ENCODE data around the gene VPS50.
"Not testable (repeated sequence)": the region's sequence is repeated elsewhere in the genome, so short reads cannot be mapped to it uniquely, and the experiment has no call there.

VPS50 gene

GRCh38 chr7:93366816-93367215 lies 134.7 kb downstream of the VPS50 start:
- TF ChIP-seq, protein P1, sequence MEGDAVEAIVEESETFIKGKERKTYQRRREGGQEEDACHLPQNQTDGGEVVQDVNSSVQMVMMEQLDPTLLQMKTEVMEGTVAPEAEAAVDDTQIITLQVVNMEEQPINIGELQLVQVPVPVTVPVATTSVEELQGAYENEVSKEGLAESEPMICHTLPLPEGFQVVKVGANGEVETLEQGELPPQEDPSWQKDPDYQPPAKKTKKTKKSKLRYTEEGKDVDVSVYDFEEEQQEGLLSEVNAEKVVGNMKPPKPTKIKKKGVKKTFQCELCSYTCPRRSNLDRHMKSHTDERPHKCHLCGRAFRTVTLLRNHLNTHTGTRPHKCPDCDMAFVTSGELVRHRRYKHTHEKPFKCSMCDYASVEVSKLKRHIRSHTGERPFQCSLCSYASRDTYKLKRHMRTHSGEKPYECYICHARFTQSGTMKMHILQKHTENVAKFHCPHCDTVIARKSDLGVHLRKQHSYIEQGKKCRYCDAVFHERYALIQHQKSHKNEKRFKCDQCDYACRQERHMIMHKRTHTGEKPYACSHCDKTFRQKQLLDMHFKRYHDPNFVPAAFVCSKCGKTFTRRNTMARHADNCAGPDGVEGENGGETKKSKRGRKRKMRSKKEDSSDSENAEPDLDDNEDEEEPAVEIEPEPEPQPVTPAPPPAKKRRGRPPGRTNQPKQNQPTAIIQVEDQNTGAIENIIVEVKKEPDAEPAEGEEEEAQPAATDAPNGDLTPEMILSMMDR (IDR thresholded peaks at IDR 0.05): no peak
- H3K4me1 Mint-ChIP-seq: peaks cover 5% of the 10 kb centered on the region
- H3K27ac Mint-ChIP-seq: no peak overlapping the region
- no peak for DNase-seq
- H3K36me3 Mint-ChIP-seq (ENCODE audit: low read depth): no peaks in the 10 kb centered on the region
- H3K4me3 Mint-ChIP-seq: no peak overlapping the region
- H3K9me3 Mint-ChIP-seq: peaks cover 13% of the 10 kb centered on the region
- peaks cover 6% of the 10 kb centered on the region for H3K27me3 Mint-ChIP-seq (ENCODE audit: low read depth, poor library complexity)

DNA sequence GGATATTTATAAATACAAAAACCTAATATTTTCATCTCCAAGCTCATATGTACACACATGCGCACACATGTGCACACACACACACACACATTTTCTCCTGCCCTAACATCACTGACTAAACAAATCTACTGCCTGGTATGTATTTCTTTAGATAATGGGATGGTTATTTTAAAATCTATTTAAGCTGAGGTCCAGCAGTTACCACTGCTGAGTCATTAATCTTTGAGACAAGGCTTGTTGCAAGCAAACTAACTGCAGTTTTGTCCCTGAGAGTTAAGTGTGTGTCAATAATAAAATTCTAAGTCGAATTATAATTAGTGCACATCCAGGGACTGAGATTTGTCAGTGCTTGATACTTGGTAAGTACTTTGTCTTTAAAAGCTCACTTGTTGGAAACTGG lies 135.1 kb downstream of the VPS50 start:
- H3K27ac Mint-ChIP-seq: no peak overlapping the region
- peaks cover 6% of the 10 kb centered on the region for H3K27me3 Mint-ChIP-seq (ENCODE audit: low read depth, poor library complexity)
- H3K36me3 Mint-ChIP-seq (ENCODE audit: low read depth): no peaks in the 10 kb centered on the region
- DNase-seq: no peak
- peaks cover 13% of the 10 kb centered on the region for H3K9me3 Mint-ChIP-seq
- H3K4me1 Mint-ChIP-seq: peaks cover 5% of the 10 kb centered on the region
- TF ChIP-seq, protein P1 (IDR thresholded peaks at IDR 0.05): no peak
- H3K4me3 Mint-ChIP-seq: no peak overlapping the region

GRCh38 chr7:93370937-93371336 lies 138.8 kb downstream of the VPS50 start:
- H3K4me3 Mint-ChIP-seq; H3K36me3 Mint-ChIP-seq (ENCODE audit: low read depth); H3K27me3 Mint-ChIP-seq (ENCODE audit: low read depth, poor library complexity): not testable (repeated sequence)

DNA sequence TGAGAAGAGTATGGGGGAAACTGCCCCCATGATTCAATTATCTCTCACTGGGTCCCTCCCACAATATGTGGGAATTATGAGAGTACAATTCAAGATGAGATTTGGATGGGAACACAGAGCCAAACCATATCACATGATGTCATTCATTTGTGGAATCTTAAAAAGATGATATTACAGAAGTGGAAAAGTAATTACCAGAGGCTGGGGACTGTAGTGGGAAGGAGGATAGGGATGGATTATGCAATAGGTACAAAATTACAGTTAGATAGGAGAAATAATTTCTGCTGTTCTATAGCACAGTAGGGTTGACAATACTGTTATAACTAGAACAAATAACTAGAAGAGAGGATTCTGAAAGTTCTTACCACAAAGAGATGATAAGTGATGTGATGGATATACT lies 141.4 kb downstream of the VPS50 start:
- peaks cover 13% of the 10 kb centered on the region for H3K9me3 Mint-ChIP-seq
- TF ChIP-seq, protein P1 (IDR thresholded peaks at IDR 0.05): no peak

More at GRCh38 chr7:93370937-93371336, 138.8 kb downstream of the VPS50 start:
- H3K9me3 Mint-ChIP-seq: peaks cover 13% of the 10 kb centered on the region
- H3K27ac Mint-ChIP-seq, H3K4me1 Mint-ChIP-seq, DNase-seq: not testable (repeated sequence)

DNA sequence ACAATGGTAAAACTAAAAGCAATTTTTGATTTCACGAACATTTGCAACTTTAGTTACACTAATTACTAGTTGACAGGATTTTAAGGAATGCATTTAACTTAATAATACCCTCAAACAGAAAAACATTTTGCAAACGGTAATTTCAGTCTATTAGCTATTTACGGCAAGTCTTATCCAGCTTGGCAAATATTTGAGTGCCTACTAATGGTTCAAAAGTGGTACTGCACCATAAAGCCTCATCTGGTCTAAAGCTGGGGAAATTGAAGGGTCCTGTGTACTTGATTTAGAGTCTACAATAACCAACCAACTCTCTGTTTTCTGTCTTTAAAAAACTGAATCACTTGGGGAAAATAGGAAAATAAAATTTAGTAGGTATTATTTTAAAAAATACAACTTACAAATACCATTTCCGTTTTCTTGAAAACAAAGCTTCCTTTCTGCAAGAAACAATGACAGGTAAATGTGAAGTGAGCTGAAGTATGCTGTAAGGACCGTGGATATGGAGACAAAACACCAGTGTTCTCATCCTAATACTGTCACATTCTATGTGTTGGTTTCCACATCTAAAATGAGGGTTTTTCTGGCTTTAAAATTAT lies 142.3 kb downstream of the VPS50 start:
- no peak for DNase-seq
- peaks cover 6% of the 10 kb centered on the region for H3K4me1 Mint-ChIP-seq
- TF ChIP-seq, protein P1 (IDR thresholded peaks at IDR 0.05): peak; percentile 78
- H3K27ac Mint-ChIP-seq: no peak overlapping the region
- no peaks in the 10 kb centered on the region for H3K36me3 Mint-ChIP-seq (ENCODE audit: low read depth)
- no peak overlapping the region for H3K4me3 Mint-ChIP-seq
- no peaks in the 10 kb centered on the region for H3K27me3 Mint-ChIP-seq (ENCODE audit: low read depth, poor library complexity)
- peaks cover 8% of the 10 kb centered on the region for H3K9me3 Mint-ChIP-seq

More for the DNA sequence above, 141.4 kb downstream of the VPS50 start:
- H3K4me1 Mint-ChIP-seq: peaks cover 6% of the 10 kb centered on the region
- H3K27ac Mint-ChIP-seq: no peak overlapping the region
- H3K36me3 Mint-ChIP-seq (ENCODE audit: low read depth): no peaks in the 10 kb centered on the region
- no peak for DNase-seq
- H3K4me3 Mint-ChIP-seq: no peak overlapping the region
- H3K27me3 Mint-ChIP-seq (ENCODE audit: low read depth, poor library complexity): no peaks in the 10 kb centered on the region

DNA sequence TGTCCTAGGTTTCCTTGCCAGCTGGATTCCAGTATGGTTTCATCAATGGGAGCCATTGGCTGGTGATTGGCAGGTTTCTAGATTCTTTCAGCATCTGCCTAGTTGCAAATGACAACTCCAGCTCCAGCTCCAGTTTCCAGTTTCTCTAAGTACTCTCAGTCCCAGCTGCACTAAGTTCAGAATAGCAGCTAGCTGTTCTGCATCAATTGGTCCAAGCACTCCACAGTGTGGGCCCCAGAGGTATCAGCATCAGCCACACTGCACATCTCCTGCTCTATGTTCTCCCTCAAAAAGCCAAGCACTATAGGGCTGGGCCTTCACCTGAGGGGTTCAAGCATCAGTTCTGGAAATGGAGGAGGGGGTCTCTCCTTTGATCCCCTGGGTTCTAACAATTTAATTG lies 143.4 kb downstream of the VPS50 start:
- H3K27ac Mint-ChIP-seq: no peak overlapping the region
- no peak overlapping the region for H3K4me3 Mint-ChIP-seq
- peaks cover 3% of the 10 kb centered on the region for H3K27me3 Mint-ChIP-seq (ENCODE audit: low read depth, poor library complexity)
- no peak for DNase-seq
- H3K9me3 Mint-ChIP-seq: peaks cover 8% of the 10 kb centered on the region
- TF ChIP-seq, protein P1 (IDR thresholded peaks at IDR 0.05): no peak
- H3K36me3 Mint-ChIP-seq (ENCODE audit: low read depth): no peaks in the 10 kb centered on the region
- H3K4me1 Mint-ChIP-seq: peaks cover 6% of the 10 kb centered on the region

All from nephron progenitor cell (in vitro differentiated cells).